Heart right ventricle (tissue), 16 donors: ENCODE measurements around the gene SP6. TPM values are rescaled to one million over a fixed set of nuclear protein-coding genes. Genes with fewer than 3 reads are reported as not detected.

Experiments
- ATAC-seq, 8 donors: fragments of 200-7000 bp; cut with Tn5 transposase; one replicate each; pipeline ENCODE4 v1.9.1; 2020; ENCODE audit warnings: mild to moderate bottlenecking in 8 of 8, moderate library complexity in 8 of 8, moderate number of reproducible peaks in 1 of 8
- DNase-seq, 2 donors: peaks; one replicate each; pipeline ENCODE4 v3.0.0-alpha.2; 2020
- H3K27ac ChIP-seq, 10 donors: fragments of 200-600 bp; sonication (generic) in 2 of 10; one replicate each; pipeline versions ENCODE4 v1.5.0 to v1.8.0; 2020 to 2022; ENCODE audit warnings: mild to moderate bottlenecking in 3 of 10
- H3K27me3 ChIP-seq, 7 donors: fragments of 200-600 bp; one replicate each; pipeline ENCODE4 v1.8.0; 2021 to 2022; ENCODE audit warnings: mild to moderate bottlenecking in 2 of 7
- H3K36me3 ChIP-seq, 9 donors: fragments of 200-600 bp; sonication (generic) in 1 of 9; one replicate each; pipeline versions ENCODE4 v1.5.0 to v1.8.0; 2020 to 2022; ENCODE audit warnings: mild to moderate bottlenecking in 2 of 9
- H3K4me1 ChIP-seq, 9 donors: fragments of 200-600 bp; sonication (generic) in 1 of 9; one replicate each; pipeline versions ENCODE4 v1.5.0 to v1.8.0; 2020 to 2022; ENCODE audit warnings: mild to moderate bottlenecking in 4 of 9
- H3K4me3 ChIP-seq, 10 donors: fragments of 200-600 bp; sonication (generic) in 2 of 10; one replicate each; pipeline versions ENCODE4 v1.5.0 to v1.8.0; 2020 to 2022; ENCODE audit warnings: mild to moderate bottlenecking in 7 of 10, moderate library complexity in 2 of 10
- H3K9me3 ChIP-seq, 11 donors: fragments of 200-600 bp in 10 of 11; sonication (generic) in 2 of 11; one replicate each; pipeline versions ENCODE4 v1.5.0 to v1.8.0; 2013 to 2022; ENCODE audit warnings: mild to moderate bottlenecking in 2 of 11, control low read depth in 1 of 11, moderate library complexity in 1 of 11
- CTCF ChIP-seq, 9 donors: fragments of 200-600 bp; sonication (generic) in 2 of 9; IDR thresholded peaks; one replicate each; pipeline versions ENCODE4 v1.5.0 to v1.8.0; 2021 to 2022; ENCODE audit warnings: antibody characterized with exemption in 9 of 9, mild to moderate bottlenecking in 5 of 9, moderate library complexity in 1 of 9
- WGBS, 2 donors: extraction: QIAGEN DNeasy Blood & Tissue Kit; methylation state at CpG; one replicate each; pipeline ENCODE4 v1.1.7; 2013; ENCODE audit warnings: inconsistent platforms in 1 of 2; 5-methylcytosine and 5-hydroxymethylcytosine counted together
- intact Hi-C, 10 donors: fragments of 100-400 bp; cut with DNase I; formaldehyde crosslinking; loops; one replicate each; pipeline versions ENCODE4 v1.11.1 to v1.14.2; 2022
- polyA plus RNA-seq, 2 donors: library from polyadenylated mRNA; stranded (reverse); fragments of 200-250 nt; gene quantifications; one replicate each; pipeline ENCODE4 v1.2.3, GENCODE V29; 2013
- total RNA-seq, 10 donors: library from RNA; stranded (reverse); fragmentation: NEBNext Ultra II Directional in 3 of 10; extraction: Animal tissue kit (Norgen Biotek cat#: 25700) in 3 of 10; gene quantifications; one replicate each; pipeline versions ENCODE4 v1.2.1 to v1.2.4, GENCODE V29; 2021 to 2023
- donor health status: Arrhythmogenic right ventricular cardiomyopathy.
- donor health status: ischemic (EF 13 %, LVEDD 7.1; RV severe dilation, severe dysfunction).
- donor health status: healthy with polysubstance abuse.
- donor health status: DM: no; HTN: yes; CAD: no.
- donor health status: DM: no; HTN: no; CAD: no.
- donor health status: ischemic (EF 25% LVEDD 6.9; RV normal size, moderate dysfunction).
- donor health status: ischemic (EF 25% LVEDD 5.7; RV mildly dilated, moderate dysfunction).
- donor health status: healthy.
- donor health status: DM: yes; HTN: yes; CAD: no.
- donor health status: Ischemic cardiomyopathy.
- donor health status: ischemic (EF 35%, LVEDD 5.7; RV mildly dilated, moderate dysfunction).
- donor health status: nonischemic (EF 11% LVEDD 7.7; RV severe dilation, severe dysfunction).
- donor health status: DM: yes; HTN: yes; CAD: no.
- donor health status: PGD.
- donor health status: ischemic (EF 29% LVEDD 5.4; RV normal size, mild dysfunction).
- donor health status: nonischemic (EF 23%, LVEDD 6.1; RV moderate dilation, normal function).

The SP6 gene
- total and polyA plus RNA-seq, 12 donors, result 0.05 to 1.9 (median 0.23) TPM

GRCh38 chr17:47856830-47857229, 5.9 kb upstream of the SP6 start:
- Histone ChIP-seq H3K36me3 (no peaks in the 10 kb centered on the region), H3K27ac (peak overlapping the region in 1 of 10 donors; percentile 58), H3K9me3 (no peaks in the 10 kb centered on the region), H3K27me3 (peaks cover 9 to 65% (median 59%) of the 10 kb centered on the region in 7 donors), H3K4me3 (no peak overlapping the region), H3K4me1 (peaks cover 0 to 22% (median 3%) of the 10 kb centered on the region in 9 donors)
- intact Hi-C loops, result no loop called here
- no peak for TF ChIP-seq CTCF (IDR thresholded peaks at IDR 0.05)
- ATAC-seq (no peak), DNase-seq (no peak)

GRCh38 chr17:47855737-47856136, 4.8 kb upstream of the SP6 start:
- H3K27ac ChIP-seq, result peak overlapping the region in 2 of 10 donors; percentile 33 to 58
- WGBS, 2 donors, result 25 to 27% methylated on average over 3 of the region's 3 CpGs
- no peak for TF ChIP-seq CTCF (IDR thresholded peaks at IDR 0.05)
- peaks cover 11 to 74% (median 67%) of the 10 kb centered on the region in 7 donors for H3K27me3 ChIP-seq
- no peaks in the 10 kb centered on the region for H3K9me3 ChIP-seq
- no peak overlapping the region for H3K4me3 ChIP-seq
- H3K36me3 ChIP-seq, result no peaks in the 10 kb centered on the region
- peak in 1 of 2 donors; percentile 30 for DNase-seq
- peak in 6 of 8 donors; percentile 8 to 54 (median 33) for ATAC-seq
- H3K4me1 ChIP-seq, result peaks cover 5 to 32% (median 11%) of the 10 kb centered on the region in 9 donors
- intact Hi-C loops, result no loop called here

DNA sequence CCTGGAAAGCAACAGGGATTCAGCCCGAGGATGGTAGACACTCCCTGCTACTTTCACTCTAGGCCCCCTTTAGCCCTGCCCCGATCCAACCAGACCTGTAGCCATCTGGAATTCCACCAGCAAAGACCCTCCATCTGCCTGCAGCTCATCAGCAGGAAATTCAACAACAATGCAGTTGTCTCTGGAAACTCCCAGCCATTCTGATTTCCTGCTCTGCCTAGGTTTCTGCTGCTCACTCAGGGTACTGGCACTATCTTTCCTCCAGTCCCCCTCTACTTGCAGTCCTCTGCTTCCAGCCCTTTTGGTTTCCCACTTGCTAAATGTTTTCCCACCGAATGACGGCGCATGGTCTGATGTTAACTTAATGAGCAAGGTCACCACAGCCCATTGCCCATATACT, 2.7 kb upstream of the SP6 start:
- TF ChIP-seq CTCF (IDR thresholded peaks at IDR 0.05), result no peak
- H3K4me1 ChIP-seq, result peaks cover 5 to 38% (median 13%) of the 10 kb centered on the region in 9 donors
- DNase-seq (no peak), ATAC-seq (no peak)
- peaks cover 11 to 90% (median 81%) of the 10 kb centered on the region in 7 donors for H3K27me3 ChIP-seq
- H3K4me3 ChIP-seq, result no peak overlapping the region
- 39 to 40% methylated on average over 5 of the region's 5 CpGs for WGBS, 2 donors
- no peak overlapping the region for H3K27ac ChIP-seq
- no peaks in the 10 kb centered on the region for H3K36me3 ChIP-seq
- H3K9me3 ChIP-seq, result no peaks in the 10 kb centered on the region
- intact Hi-C loops, result loop anchor here in 1 of 10 donors (5.0 kb wide), 1 partner anchor 279 kb away; no protein-coding TSS in a partner anchor

DNA sequence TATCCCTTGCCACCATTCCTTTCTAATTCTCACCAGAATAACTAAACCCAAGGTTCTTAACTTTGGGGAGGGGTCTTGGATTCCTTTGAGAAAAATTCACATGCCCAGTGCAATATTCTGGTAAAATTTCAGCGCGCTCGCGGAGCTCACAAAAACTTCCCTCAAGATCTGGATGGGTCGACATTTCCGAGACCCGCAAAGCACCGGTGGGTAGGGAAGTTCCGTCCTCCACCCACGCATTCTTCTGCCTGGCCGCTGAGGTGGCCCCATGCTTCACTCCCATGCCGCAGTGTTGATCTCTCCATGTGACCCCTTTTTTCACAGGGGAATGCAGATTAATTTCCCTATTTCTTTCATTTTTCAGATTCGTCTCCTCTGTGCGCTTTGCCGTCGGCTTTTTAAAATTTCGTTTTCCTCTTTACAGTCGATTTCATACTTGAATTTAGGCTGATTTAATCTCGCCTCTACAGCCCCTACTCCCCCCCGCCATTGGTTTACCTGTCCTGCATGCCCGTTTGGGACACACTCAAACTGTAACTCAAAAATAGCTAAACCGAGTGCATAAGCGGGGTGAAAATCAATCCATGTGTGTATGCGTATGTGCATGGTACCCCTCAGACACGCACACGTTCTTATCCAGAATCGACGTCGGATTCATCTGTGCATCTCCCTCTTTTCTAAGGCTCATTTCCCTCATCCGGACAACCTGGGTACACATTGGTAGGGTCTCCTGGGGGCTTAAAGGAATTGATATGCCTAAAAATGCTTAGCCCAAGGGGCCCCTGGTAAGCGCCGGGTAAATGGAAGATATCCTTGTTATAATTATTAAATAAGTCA, 1.4 kb upstream of the SP6 start:
- ATAC-seq, result no peak
- Histone ChIP-seq H3K27ac (no peak overlapping the region), H3K9me3 (no peaks in the 10 kb centered on the region), H3K4me3 (no peak overlapping the region), H3K4me1 (peaks cover 5 to 41% (median 13%) of the 10 kb centered on the region in 9 donors), H3K27me3 (peaks cover 20 to 95% (median 92%) of the 10 kb centered on the region in 7 donors), H3K36me3 (no peaks in the 10 kb centered on the region)
- no peak for TF ChIP-seq CTCF (IDR thresholded peaks at IDR 0.05)
- DNase-seq, result no peak
- 32 to 47% methylated on average over 32 of the region's 32 CpGs for WGBS, 2 donors
- intact Hi-C loops, result loop anchor here in 1 of 10 donors (5.0 kb wide), 1 partner anchor 280 kb away; no protein-coding TSS in a partner anchor
